HL-60 (cell line): Measurements from ENCODE around the gene XYLT1.

Experiments used
- DNase-seq, 2 experiments: peaks; one replicate each; pipeline ENCODE4 v3.0.0-alpha.2; 2010 to 2020; ENCODE audit warnings: low read depth in 1 of 2, low spot score in 1 of 2
- H3K27ac ChIP-seq: fragments of 250-450 bp; sonication (Bioruptor Pico); replicated peaks from 2 replicates; pipeline ENCODE4 v1.5.1; 2020; ENCODE audit warnings: mild to moderate bottlenecking, moderate library complexity
- H3K27me3 ChIP-seq: fragments of 250-450 bp; sonication (Bioruptor Pico); 2 replicates; pipeline ENCODE4 v1.5.1; 2021; ENCODE audit warnings: mild to moderate bottlenecking, moderate library complexity; ENCODE audit not compliant: insufficient read depth, poor library complexity, severe bottlenecking
- H3K4me3 ChIP-seq: replicated peaks from 2 replicates; pipeline ENCODE4 v1.5.1; 2011; ENCODE audit warnings: mild to moderate bottlenecking, control low read depth, low read length; ENCODE audit not compliant: insufficient read depth
- GABPA ChIP-seq: IDR thresholded peaks from 2 replicates; pipeline ENCODE4 v1.6.1; 2012; ENCODE audit warnings: low read depth
- POLR2AphosphoS5 ChIP-seq: IDR thresholded peaks from 2 replicates; pipeline ENCODE4 v1.6.1; 2012; ENCODE audit warnings: low read depth
- SPI1 ChIP-seq: IDR thresholded peaks from 2 replicates; pipeline ENCODE4 v1.6.1; 2012; ENCODE audit warnings: low read depth, mild to moderate bottlenecking, borderline replicate concordance
- TF ChIP-seq, protein P1 (sequence below): IDR thresholded peaks from 2 replicates; pipeline ENCODE4 v1.6.1; 2012; ENCODE audit warnings: low read depth; ENCODE audit not compliant: insufficient replicate concordance
- TF ChIP-seq, protein P2 (sequence below): IDR thresholded peaks from one replicate; pipeline ENCODE4 v1.5.1; 2011; ENCODE audit warnings: low read length, control low read depth, inconsistent platforms; ENCODE audit not compliant: insufficient read depth

XYLT1 gene

DNA sequence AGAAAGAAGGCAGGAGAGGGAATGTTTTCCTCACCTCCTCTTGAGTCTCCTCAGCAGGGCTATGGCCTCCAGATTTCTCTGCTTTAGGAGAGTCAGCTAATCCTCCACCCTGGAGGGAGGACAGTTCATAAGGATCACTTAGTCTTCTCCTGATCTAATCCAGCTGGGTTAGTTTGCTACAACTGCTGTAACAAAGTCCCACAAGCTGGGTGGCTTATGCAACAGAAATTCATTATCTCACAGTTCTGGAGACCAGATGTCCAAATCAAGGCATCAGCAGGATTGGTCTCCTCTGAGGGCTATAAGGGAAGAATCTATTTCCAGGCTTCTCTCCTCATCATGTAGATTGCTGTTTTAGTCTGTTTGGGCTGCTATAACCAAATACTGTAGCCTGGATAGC, 40.6 kb upstream of the XYLT1 start:
- DNase-seq = no peak
- H3K27me3 ChIP-seq = no peaks in the 10 kb centered on the region

DNA sequence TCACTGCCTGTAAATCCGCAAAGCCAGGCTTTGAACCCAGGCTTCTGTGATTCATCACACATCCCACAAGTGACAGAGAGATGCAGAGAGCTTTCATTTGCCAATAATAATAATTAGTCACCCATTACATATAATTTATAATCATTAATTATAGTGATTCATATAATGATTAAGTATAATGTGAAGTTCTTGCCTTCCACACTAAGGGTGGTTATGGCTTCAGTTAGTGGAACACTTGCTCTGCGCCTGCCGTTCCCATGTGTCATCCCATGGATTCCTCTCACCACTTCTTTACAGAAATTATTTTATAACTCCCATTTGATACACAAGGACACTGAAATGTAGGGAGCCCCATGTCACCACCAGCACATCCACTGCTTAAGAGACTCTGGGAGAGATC, 39.8 kb upstream of the XYLT1 start:
- no peak for DNase-seq
- Histone ChIP-seq H3K27me3 (no peaks in the 10 kb centered on the region), H3K27ac (no peak overlapping the region), H3K4me3 (no peak overlapping the region)
- TF ChIP-seq, protein P1, sequence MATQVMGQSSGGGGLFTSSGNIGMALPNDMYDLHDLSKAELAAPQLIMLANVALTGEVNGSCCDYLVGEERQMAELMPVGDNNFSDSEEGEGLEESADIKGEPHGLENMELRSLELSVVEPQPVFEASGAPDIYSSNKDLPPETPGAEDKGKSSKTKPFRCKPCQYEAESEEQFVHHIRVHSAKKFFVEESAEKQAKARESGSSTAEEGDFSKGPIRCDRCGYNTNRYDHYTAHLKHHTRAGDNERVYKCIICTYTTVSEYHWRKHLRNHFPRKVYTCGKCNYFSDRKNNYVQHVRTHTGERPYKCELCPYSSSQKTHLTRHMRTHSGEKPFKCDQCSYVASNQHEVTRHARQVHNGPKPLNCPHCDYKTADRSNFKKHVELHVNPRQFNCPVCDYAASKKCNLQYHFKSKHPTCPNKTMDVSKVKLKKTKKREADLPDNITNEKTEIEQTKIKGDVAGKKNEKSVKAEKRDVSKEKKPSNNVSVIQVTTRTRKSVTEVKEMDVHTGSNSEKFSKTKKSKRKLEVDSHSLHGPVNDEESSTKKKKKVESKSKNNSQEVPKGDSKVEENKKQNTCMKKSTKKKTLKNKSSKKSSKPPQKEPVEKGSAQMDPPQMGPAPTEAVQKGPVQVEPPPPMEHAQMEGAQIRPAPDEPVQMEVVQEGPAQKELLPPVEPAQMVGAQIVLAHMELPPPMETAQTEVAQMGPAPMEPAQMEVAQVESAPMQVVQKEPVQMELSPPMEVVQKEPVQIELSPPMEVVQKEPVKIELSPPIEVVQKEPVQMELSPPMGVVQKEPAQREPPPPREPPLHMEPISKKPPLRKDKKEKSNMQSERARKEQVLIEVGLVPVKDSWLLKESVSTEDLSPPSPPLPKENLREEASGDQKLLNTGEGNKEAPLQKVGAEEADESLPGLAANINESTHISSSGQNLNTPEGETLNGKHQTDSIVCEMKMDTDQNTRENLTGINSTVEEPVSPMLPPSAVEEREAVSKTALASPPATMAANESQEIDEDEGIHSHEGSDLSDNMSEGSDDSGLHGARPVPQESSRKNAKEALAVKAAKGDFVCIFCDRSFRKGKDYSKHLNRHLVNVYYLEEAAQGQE = no peak
- TF ChIP-seq POLR2AphosphoS5 (no peak), SPI1 (no peak), GABPA (no peak)
- TF ChIP-seq, protein P2, sequence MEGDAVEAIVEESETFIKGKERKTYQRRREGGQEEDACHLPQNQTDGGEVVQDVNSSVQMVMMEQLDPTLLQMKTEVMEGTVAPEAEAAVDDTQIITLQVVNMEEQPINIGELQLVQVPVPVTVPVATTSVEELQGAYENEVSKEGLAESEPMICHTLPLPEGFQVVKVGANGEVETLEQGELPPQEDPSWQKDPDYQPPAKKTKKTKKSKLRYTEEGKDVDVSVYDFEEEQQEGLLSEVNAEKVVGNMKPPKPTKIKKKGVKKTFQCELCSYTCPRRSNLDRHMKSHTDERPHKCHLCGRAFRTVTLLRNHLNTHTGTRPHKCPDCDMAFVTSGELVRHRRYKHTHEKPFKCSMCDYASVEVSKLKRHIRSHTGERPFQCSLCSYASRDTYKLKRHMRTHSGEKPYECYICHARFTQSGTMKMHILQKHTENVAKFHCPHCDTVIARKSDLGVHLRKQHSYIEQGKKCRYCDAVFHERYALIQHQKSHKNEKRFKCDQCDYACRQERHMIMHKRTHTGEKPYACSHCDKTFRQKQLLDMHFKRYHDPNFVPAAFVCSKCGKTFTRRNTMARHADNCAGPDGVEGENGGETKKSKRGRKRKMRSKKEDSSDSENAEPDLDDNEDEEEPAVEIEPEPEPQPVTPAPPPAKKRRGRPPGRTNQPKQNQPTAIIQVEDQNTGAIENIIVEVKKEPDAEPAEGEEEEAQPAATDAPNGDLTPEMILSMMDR = no peak

More for the DNA sequence above, 40.6 kb upstream of the XYLT1 start:
- Histone ChIP-seq H3K4me3 (no peak overlapping the region), H3K27ac (no peak overlapping the region)
- TF ChIP-seq, protein P2 = no peak
- TF ChIP-seq SPI1 (no peak), GABPA (no peak), POLR2AphosphoS5 (no peak)
- TF ChIP-seq, protein P1 = no peak

DNA sequence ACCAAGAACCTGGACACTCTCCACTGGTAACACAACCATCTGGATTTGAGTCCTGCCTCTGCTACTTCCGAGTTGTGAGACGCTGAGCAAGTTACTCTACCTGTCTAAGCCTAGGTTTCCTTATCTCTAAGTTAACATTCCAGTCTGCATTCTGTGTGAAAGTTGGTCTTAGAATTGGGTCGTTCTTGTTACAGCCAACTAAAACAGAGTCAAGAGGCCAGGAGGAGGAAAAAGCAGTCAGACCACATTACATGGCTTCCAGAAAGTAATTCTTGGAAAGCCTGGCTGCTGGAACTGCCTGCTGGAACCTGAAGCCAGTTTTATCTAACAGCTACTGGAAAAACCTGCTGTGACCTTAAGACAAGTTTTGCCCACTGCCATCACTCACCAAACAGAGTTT, 38.4 kb upstream of the XYLT1 start:
- no peak for DNase-seq
- H3K27me3 ChIP-seq = no peaks in the 10 kb centered on the region
- H3K27ac ChIP-seq = no peak overlapping the region
- no peak overlapping the region for H3K4me3 ChIP-seq
- TF ChIP-seq POLR2AphosphoS5 = no peak
- TF ChIP-seq, protein P1 = no peak
- no peak for TF ChIP-seq SPI1
- TF ChIP-seq, protein P2 = no peak
- no peak for TF ChIP-seq GABPA
